GM18907 (cell line): Measurements from ENCODE around the gene CFAP410.

Source experiments
- ATAC-seq: cut with Tn5 transposase; IDR thresholded peaks from one replicate; pipeline ENCODE4 v1.9.1; 2021; ENCODE audit warnings: mild to moderate bottlenecking, moderate library complexity; ENCODE audit not compliant: unreplicated experiment

Gene CFAP410

GRCh38 chr21:44301961-44302406 is 37.2 kb downstream of the CFAP410 start:
- ATAC-seq: no peak

- no peak for ATAC-seq
Measured at GRCh38 chr21:44301141-44301540, 38.0 kb downstream of the CFAP410 start.

- ATAC-seq: peak; percentile 21
Measured at GRCh38 chr21:44300262-44300959, 38.8 kb downstream of the CFAP410 start.

GRCh38 chr21:44299458-44300261 is 39.5 kb downstream of the CFAP410 start, which contains the start of gene PFKL:
Gene PFKL (plus strand): TSS chr21:44300053. CDS start chr21:44300106, 53 bp downstream.
- peak; percentile 51 for ATAC-seq

GRCh38 chr21:44299085-44299457 is 40.1 kb downstream of the CFAP410 start:
- ATAC-seq: peak; percentile 1

- ATAC-seq: no peak
Measured at GRCh38 chr21:44298301-44298700, 40.9 kb downstream of the CFAP410 start.

GRCh38 chr21:44297525-44298290 is 41.5 kb downstream of the CFAP410 start:
- peak; percentile 40 for ATAC-seq

GRCh38 chr21:44296916-44297315 is 42.3 kb downstream of the CFAP410 start:
- ATAC-seq: no peak

- no peak for ATAC-seq
Measured at GRCh38 chr21:44296103-44296519, 43.1 kb downstream of the CFAP410 start.

GRCh38 chr21:44295646-44296045 is 43.5 kb downstream of the CFAP410 start:
- no peak for ATAC-seq

GRCh38 chr21:44295163-44295573 is 44.0 kb downstream of the CFAP410 start:
- no peak for ATAC-seq

GRCh38 chr21:44294391-44295162 is 44.6 kb downstream of the CFAP410 start:
- ATAC-seq: no peak

- ATAC-seq: no peak
Measured at GRCh38 chr21:44293551-44294231, 45.5 kb downstream of the CFAP410 start.

- no peak for ATAC-seq
Measured at GRCh38 chr21:44292812-44293195, 46.4 kb downstream of the CFAP410 start.

- no peak for ATAC-seq
Measured at GRCh38 chr21:44291936-44292811, 47.0 kb downstream of the CFAP410 start.

- no peak for ATAC-seq
Measured at GRCh38 chr21:44291078-44291935, 47.9 kb downstream of the CFAP410 start.

GRCh38 chr21:44290327-44291077 is 48.7 kb downstream of the CFAP410 start:
- ATAC-seq: no peak
